ENCODE measurements around the gene HOXD11. TPM values are rescaled to one million over a fixed set of nuclear protein-coding genes. Genes with fewer than 3 reads are reported as not detected.

The HOXD11 gene
- total and polyA plus RNA-seq, 9 of the 15 experiments (the other 6 are each of a cell fraction or from before 2014, with no cell fraction given), result not detected

- TF ChIP-seq STAG1 (CRISPR knock-in tag; IDR thresholded peaks at IDR 0.05; ENCODE audit: borderline replicate concordance) (peak; percentile 75; the same call in 1 of the 2 replicates), DEAF1 (CRISPR knock-in tag; IDR thresholded peaks at IDR 0.05) (peak; percentile 64), SMC3 (conservative IDR thresholded peaks at IDR 0.05; ENCODE audit: insufficient read depth, low read depth, low read length) (peak; percentile 69), ARID2 (IDR thresholded peaks at IDR 0.05) (0 out of 2 replicates have a peak, but pooled peaks have one; percentile 56), RAD21 (CRISPR knock-in tag; conservative IDR thresholded peaks at IDR 0.05 in 1 of 2, IDR thresholded peaks at IDR 0.05 in 1 of 2) (peak; percentile 77 to 80), ATF6 (CRISPR knock-in tag; IDR thresholded peaks at IDR 0.05) (no peak), ZNF75A (CRISPR knock-in tag; IDR thresholded peaks at IDR 0.05) (no peak), KHSRP (IDR thresholded peaks at IDR 0.05) (no peak)
Measured at GRCh38 chr2:176085861-176086771, 21.0 kb upstream of the HOXD11 start (continued).

Data from K562 (cell line).